HG03045 (cell line): ENCODE measurements around the gene CALML4.
"Not testable (repeated sequence)": the region's sequence is repeated elsewhere in the genome, so short reads cannot be mapped to it uniquely, and the experiment has no call there.

Experiments
- ATAC-seq: cut with Tn5 transposase; IDR thresholded peaks from one replicate; pipeline ENCODE4 v1.9.1; 2021; ENCODE audit warnings: mild to moderate bottlenecking, moderate library complexity; ENCODE audit not compliant: unreplicated experiment

The CALML4 gene

GRCh38 chr15:68225442-68225841 lies 20.3 kb upstream of the CALML4 start:
- ATAC-seq: not testable (repeated sequence)

DNA sequence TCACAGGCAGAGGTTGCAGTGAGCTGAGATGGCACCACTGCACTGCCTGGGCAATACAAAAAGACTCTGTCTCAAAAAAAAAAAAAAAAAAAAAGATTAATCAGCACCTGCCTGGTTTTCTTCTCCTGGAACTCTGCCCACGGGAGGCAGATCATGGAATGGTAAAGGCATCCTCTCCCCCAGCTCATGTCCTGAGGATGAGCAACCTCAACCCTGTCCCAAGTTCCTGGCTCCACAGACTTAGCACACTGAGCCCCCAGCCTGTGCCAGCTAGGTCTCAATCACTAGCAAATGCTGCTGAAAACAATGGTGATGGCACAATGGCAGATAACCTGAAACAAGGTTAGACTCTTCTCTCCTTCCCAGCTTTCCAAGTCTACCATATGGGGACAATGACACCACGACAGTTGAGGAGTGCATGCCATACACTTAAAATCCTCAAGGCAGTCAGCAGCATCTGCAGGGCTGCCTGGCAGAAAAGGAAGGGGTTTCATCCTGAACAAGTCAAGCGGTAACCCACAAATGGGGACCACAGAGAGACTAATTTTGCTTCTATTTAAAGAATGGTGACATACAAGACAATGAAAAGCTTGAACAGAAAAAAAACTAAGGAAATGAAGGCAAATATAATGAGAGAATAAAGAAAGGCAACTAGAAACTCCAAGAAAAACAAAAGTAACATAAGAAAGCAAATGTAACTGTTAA lies 19.6 kb upstream of the CALML4 start:
- ATAC-seq: no peak

GRCh38 chr15:68224108-68224507 lies 19.0 kb upstream of the CALML4 start:
- ATAC-seq: no peak

GRCh38 chr15:68223171-68223570 lies 18.0 kb upstream of the CALML4 start:
- ATAC-seq: no peak

DNA sequence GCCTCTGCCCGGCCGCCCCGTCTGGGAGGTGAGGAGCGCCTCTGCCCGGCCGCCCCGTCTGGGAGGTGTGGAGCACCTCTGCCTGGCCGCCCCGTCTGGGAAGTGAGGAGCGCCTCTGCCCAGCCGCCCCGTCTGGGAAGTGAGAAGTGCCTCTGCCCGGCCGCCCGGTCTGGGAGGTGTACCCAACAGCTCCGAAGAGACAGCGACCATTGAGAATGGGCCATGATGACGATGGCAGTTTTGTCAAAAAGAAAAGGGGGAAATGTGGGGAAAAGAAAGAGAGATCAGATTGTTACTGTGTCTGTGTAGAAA lies 17.3 kb upstream of the CALML4 start:
- not testable (repeated sequence) for ATAC-seq

- not testable (repeated sequence) for ATAC-seq
These were observed 16.6 kb upstream of the CALML4 start for GRCh38 chr15:68221530-68222431.

DNA sequence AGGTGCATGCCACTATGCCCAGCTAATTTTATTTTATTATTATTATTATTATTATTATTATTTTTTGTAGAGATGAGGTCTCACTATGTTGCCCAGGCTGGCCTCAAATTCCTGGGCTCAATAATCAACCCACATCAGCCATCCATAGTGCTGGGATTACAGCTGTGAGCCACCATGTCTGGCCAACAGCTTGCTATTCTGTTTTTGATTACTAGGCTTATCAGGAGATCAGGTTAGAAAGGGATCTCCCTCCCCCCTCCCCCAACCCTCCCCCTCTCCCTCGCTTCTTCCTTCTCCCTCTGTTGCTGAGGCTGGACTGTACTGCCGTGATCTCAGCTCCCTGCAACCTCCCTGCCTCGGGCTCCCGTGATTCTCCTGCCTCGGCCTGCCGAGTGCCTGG lies 15.8 kb upstream of the CALML4 start:
- no peak for ATAC-seq

GRCh38 chr15:68220489-68220888 lies 15.4 kb upstream of the CALML4 start:
- no peak for ATAC-seq

DNA sequence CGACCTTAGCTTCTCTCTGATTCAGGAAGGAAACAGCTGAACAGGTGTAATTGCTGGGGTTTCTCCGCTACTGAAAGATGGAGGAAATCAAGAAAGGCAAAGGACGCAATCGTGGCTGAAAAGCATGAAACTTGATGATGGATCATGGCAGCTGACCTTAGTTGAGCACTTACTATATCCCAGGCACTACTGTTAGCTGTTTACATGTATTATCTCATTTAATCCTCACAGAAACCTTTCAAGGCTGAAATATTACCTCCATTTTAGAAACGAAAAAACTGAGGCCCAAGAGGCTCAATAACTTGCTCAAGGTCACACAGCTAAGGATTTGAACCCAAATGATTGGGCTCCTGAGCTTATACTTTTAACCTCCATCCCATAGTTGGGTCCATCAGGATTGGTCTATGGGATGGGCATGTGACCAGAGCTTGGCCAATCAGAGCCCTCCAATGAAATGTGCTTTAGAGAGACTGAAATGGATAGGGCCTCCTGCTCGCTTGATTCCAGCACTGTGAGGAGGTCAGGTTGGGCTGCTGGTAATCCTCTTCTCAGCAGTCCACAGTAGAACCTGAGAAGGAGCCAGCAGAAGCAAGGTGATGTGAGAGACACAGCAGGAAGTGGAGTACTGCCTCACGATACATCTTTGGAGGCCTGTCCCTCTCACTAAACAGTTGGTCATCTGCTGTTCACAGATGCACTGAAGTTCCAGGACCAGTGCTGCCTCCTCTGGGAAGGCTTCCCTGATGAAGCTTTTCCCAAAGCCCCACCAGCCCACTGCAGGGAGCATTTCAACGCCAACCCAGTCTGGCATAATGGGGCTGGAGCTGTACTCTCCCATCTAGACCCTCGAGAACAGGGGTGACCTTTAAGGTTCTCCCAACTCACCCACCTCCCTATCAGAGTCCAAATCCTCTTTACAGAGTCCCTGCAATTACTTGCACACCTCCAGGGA lies 14.0 kb upstream of the CALML4 start:
- no peak for ATAC-seq

DNA sequence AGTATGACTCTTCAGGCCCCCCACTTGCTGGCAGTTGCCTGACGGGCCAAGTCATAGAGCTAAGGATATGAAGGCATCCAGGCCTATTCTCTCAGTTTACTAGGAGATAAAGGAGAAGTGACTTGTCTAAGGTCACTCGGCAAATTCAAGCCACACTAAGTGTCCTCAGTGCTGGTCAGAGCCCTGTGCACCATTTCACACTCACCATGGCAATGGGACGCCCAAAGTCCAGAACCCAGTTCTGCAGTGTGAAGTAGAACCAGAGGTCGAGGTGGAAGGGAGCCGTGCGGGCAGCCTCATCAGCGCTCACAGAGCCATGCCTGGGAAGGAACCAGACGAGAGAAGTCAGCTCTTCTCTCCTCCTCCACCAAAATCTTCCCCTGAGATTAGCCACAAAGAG lies 13.2 kb upstream of the CALML4 start:
- ATAC-seq: no peak

GRCh38 chr15:68217341-68217740 lies 12.2 kb upstream of the CALML4 start:
- ATAC-seq: no peak

DNA sequence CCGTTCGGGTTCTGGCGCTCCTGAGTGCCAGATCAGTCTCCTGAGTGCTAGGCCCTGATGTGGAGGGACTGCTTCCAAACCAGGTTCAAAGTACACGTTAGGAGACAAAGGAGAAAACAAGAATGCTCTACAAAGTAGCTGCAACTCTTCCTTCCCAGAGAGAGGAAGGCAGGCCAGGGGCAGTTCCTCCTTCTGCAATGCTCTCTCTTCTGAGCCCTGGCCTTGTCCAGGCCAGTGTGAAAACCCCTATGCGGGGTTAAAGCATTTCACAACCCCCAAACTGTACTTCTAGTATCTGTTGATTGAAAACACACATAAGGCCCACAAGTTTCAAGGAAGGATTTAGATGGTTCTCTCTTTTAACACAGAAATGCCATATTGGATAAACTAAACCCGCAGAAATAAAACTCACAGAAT lies 9.7 kb upstream of the CALML4 start:
- ATAC-seq: no peak

- no peak for ATAC-seq
These were observed 9.1 kb upstream of the CALML4 start for GRCh38 chr15:68213991-68214837.

GRCh38 chr15:68213491-68213845 lies 8.3 kb upstream of the CALML4 start:
- ATAC-seq: not testable (repeated sequence)

DNA sequence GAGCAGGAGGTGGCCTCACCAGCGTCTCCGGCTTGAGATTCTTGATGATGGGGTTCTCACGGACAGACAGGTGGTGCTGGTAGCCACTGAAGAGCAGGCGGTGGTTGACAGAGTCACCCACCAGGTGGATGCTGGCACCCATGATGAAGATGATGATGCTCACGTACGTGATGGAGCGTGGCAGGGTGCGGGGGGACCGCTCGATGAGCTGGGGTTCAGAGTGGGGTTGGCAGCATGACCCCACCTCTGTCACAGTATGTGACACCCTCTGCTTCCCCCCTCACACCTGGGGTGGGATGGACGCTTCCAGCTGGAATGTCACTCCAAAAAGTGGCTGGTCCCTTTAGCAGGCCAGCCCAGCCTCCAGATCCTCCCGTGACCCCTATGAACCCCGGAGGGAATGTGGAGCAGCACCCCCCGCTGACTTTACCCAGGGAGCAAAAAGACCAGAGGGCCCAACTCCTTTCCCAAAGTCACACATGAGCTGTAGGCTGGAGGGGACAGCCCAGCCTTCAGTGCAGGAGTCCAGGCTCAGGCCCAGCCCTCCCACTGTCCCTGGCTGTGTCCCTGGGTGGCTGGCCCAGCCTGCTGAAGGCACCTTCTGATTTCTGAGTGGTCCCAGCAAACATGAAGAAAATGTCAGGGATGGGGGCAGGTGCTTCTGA lies 6.7 kb upstream of the CALML4 start:
- no peak for ATAC-seq

GRCh38 chr15:68210821-68211655 lies 5.9 kb upstream of the CALML4 start:
- ATAC-seq: no peak

DNA sequence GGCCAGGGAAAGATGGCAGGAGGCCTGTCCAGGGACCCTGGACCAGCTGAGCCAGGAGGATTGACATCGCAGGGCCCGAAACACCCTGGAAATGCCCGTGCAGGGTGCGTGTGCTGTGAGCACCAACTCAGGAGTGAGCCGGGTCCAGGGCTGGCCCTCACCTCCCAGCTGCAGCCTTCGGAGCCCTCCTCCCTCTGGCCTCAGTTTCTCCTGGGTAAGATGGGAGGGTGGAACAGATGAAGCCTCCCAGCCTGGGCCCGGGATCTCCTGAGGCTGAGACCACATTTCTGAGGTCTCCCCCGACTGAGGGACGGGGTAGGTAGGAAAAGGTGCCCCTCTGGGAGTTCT lies 5.3 kb upstream of the CALML4 start:
- no peak for ATAC-seq

- peak; percentile 44 for ATAC-seq
These were observed 4.7 kb upstream of the CALML4 start for GRCh38 chr15:68209735-68210408.
